ENCODE data around the gene ASTN1. TPM values are rescaled to one million over a fixed set of nuclear protein-coding genes. Genes with fewer than 3 reads are reported as not detected.

Gene ASTN1
- total RNA-seq, 1 experiment from 2014 or later, result 0.42 TPM

DNA sequence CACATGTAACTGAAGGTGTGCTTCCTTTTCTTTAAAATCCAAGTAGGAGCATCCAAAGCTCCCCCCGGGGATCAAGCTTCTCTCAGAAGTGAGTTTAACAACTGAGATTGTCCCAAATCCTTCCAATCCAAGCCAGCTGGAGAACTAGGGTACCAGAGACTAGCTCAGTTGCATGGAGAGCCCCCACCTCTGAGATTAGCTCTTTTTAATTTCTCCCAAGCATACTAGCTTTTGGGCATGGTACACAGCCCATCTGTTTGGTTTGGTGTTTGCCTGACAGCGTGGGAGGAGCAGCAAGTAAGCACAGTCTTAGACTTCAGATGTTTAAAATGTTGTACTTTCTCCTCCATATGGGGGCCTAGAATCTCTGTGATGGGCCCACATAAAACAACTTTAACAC, 142.8 kb downstream of the ASTN1 start:
- H3K9me3 ChIP-seq (ENCODE audit: control insufficient read depth in 1 of 2, insufficient read depth in 1 of 2, low read depth in 1 of 2, low read length in 2 of 2), result no peaks in the 10 kb centered on the region
- BruUV-seq (replicated peaks), result no TSS peak
- TF ChIP-seq EZH2 (IDR thresholded peaks at IDR 0.05), result no peak
- TF ChIP-seq ZNF274 (IDR thresholded peaks at IDR 0.05; ENCODE audit: low read depth, low read length), result no peak
- no peak for TF ChIP-seq CEBPB (IDR thresholded peaks at IDR 0.05; ENCODE audit: low read depth)
- TF ChIP-seq FOSL1 (IDR thresholded peaks at IDR 0.05; ENCODE audit: low read depth), result no peak
- TF ChIP-seq TCF7L2 (IDR thresholded peaks at IDR 0.05; ENCODE audit: borderline replicate concordance, extremely low read depth, insufficient read depth, insufficient read length), result no peak
- TF ChIP-seq RAD21 (IDR thresholded peaks at IDR 0.05; ENCODE audit: low read depth), result no peak
- TF ChIP-seq SIN3A (IDR thresholded peaks at IDR 0.05; ENCODE audit: low read depth), result no peak
- TF ChIP-seq, protein P1, sequence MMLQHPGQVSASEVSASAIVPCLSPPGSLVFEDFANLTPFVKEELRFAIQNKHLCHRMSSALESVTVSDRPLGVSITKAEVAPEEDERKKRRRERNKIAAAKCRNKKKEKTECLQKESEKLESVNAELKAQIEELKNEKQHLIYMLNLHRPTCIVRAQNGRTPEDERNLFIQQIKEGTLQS (IDR thresholded peaks at IDR 0.05), result no peak
- TF ChIP-seq, protein P2, sequence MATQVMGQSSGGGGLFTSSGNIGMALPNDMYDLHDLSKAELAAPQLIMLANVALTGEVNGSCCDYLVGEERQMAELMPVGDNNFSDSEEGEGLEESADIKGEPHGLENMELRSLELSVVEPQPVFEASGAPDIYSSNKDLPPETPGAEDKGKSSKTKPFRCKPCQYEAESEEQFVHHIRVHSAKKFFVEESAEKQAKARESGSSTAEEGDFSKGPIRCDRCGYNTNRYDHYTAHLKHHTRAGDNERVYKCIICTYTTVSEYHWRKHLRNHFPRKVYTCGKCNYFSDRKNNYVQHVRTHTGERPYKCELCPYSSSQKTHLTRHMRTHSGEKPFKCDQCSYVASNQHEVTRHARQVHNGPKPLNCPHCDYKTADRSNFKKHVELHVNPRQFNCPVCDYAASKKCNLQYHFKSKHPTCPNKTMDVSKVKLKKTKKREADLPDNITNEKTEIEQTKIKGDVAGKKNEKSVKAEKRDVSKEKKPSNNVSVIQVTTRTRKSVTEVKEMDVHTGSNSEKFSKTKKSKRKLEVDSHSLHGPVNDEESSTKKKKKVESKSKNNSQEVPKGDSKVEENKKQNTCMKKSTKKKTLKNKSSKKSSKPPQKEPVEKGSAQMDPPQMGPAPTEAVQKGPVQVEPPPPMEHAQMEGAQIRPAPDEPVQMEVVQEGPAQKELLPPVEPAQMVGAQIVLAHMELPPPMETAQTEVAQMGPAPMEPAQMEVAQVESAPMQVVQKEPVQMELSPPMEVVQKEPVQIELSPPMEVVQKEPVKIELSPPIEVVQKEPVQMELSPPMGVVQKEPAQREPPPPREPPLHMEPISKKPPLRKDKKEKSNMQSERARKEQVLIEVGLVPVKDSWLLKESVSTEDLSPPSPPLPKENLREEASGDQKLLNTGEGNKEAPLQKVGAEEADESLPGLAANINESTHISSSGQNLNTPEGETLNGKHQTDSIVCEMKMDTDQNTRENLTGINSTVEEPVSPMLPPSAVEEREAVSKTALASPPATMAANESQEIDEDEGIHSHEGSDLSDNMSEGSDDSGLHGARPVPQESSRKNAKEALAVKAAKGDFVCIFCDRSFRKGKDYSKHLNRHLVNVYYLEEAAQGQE (IDR thresholded peaks at IDR 0.05; ENCODE audit: low read depth), result no peak
- TF ChIP-seq SRF (IDR thresholded peaks at IDR 0.05; ENCODE audit: low read depth), result no peak
- TF ChIP-seq EGR1 (IDR thresholded peaks at IDR 0.05; ENCODE audit: low read depth), result no peak
- TF ChIP-seq JUND (IDR thresholded peaks at IDR 0.05), result no peak
- TF ChIP-seq SP1 (IDR thresholded peaks at IDR 0.05; ENCODE audit: low read depth), result no peak
- no peak for TF ChIP-seq POLR2A (IDR thresholded peaks at IDR 0.05; ENCODE audit: borderline replicate concordance, extremely low read depth, insufficient read depth, insufficient read length)
- TF ChIP-seq CBX3 (IDR thresholded peaks at IDR 0.05; ENCODE audit: low read depth), result no peak
- TF ChIP-seq, protein P3, sequence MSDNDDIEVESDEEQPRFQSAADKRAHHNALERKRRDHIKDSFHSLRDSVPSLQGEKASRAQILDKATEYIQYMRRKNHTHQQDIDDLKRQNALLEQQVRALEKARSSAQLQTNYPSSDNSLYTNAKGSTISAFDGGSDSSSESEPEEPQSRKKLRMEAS (IDR thresholded peaks at IDR 0.05), result no peak
- TF ChIP-seq, protein P4, sequence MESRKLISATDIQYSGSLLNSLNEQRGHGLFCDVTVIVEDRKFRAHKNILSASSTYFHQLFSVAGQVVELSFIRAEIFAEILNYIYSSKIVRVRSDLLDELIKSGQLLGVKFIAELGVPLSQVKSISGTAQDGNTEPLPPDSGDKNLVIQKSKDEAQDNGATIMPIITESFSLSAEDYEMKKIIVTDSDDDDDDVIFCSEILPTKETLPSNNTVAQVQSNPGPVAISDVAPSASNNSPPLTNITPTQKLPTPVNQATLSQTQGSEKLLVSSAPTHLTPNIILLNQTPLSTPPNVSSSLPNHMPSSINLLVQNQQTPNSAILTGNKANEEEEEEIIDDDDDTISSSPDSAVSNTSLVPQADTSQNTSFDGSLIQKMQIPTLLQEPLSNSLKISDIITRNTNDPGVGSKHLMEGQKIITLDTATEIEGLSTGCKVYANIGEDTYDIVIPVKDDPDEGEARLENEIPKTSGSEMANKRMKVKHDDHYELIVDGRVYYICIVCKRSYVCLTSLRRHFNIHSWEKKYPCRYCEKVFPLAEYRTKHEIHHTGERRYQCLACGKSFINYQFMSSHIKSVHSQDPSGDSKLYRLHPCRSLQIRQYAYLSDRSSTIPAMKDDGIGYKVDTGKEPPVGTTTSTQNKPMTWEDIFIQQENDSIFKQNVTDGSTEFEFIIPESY (IDR thresholded peaks at IDR 0.05; ENCODE audit: extremely low read depth, insufficient replicate concordance, low read length), result no peak
- intact Hi-C loops (cut with micrococcal nuclease), result no loop called here
- peaks cover 3% of the 10 kb centered on the region; the same call in 1 of the 2 replicates for H3K27me3 ChIP-seq (ENCODE audit: insufficient read depth, low read length)
- no peak overlapping the region for H2AFZ ChIP-seq (ENCODE audit: low read depth, low read length, poor library complexity, severe bottlenecking)
- POLR2A ChIA-PET, result no interaction called here
- no peak for DNase-seq (ENCODE audit: low read depth, low spot score)
- no peaks in the 10 kb centered on the region for H4K20me1 ChIP-seq (ENCODE audit: insufficient read depth)
- RAD21 ChIA-PET (ENCODE audit: low non-redundant PET in 1 of 2, low total read pairs in 2 of 2, uncharacterized antibody in 2 of 2, unreplicated experiment in 2 of 2), result no interaction called here
- no peak overlapping the region for H3K4me2 ChIP-seq (ENCODE audit: low read length)
- H3K9ac ChIP-seq (ENCODE audit: low read length), result no peak overlapping the region
- no peaks in the 10 kb centered on the region for H3K79me2 ChIP-seq (ENCODE audit: insufficient read depth, low read length)
- ATAC-seq, result no peak
- no peaks in the 10 kb centered on the region for H3K4me1 ChIP-seq (ENCODE audit: control insufficient read depth in 1 of 2, insufficient read depth in 2 of 2, low read length in 2 of 2)
- CTCF ChIA-PET, result no interaction called here
- no peaks in the 10 kb centered on the region for H3K9me2 ChIP-seq (ENCODE audit: insufficient read depth)
- H3K27ac ChIP-seq (ENCODE audit: low read depth, low read length), result no peak overlapping the region
- no peaks in the 10 kb centered on the region for H3K36me3 ChIP-seq (ENCODE audit: control insufficient read depth in 1 of 2, insufficient read depth in 2 of 2, low read length in 2 of 2)
- no peak overlapping the region for H3K4me3 ChIP-seq (replicated peaks in 1 of 2; ENCODE audit: low read depth in 1 of 2, low read length in 2 of 2)

Measured in HCT116 (cell line).